ENCODE measurements around the gene HBB.

The HBB gene

GRCh38 chr11:5228124-5228523, 1.3 kb upstream of the HBB start:
- in situ Hi-C loops (cut with MboI; ENCODE audit: low sequenced_read_pairs): no loop called here

GRCh38 chr11:5227681-5228080, 810 bp upstream of the HBB start:
- in situ Hi-C loops (cut with MboI; ENCODE audit: low sequenced_read_pairs): no loop called here

- in situ Hi-C loops (cut with MboI; ENCODE audit: low sequenced_read_pairs): no loop called here
Measured at GRCh38 chr11:5225480-5225871, 1.4 kb downstream of the HBB start.

GRCh38 chr11:5224538-5225479, 2.1 kb downstream of the HBB start:
- in situ Hi-C loops (cut with MboI; ENCODE audit: low sequenced_read_pairs): no loop called here

GRCh38 chr11:5223686-5224085, 3.2 kb downstream of the HBB start:
- in situ Hi-C loops (cut with MboI; ENCODE audit: low sequenced_read_pairs): no loop called here

GRCh38 chr11:5223146-5223545, 3.7 kb downstream of the HBB start:
- in situ Hi-C loops (cut with MboI; ENCODE audit: low sequenced_read_pairs): no loop called here

GRCh38 chr11:5210376-5210885, 16.4 kb downstream of the HBB start:
- in situ Hi-C loops (cut with MboI; ENCODE audit: low sequenced_read_pairs): no loop called here

GRCh38 chr11:5204787-5205186, 22.1 kb downstream of the HBB start:
- in situ Hi-C loops (cut with MboI; ENCODE audit: low sequenced_read_pairs): no loop called here

GRCh38 chr11:5203366-5203765, 23.5 kb downstream of the HBB start:
- in situ Hi-C loops (cut with MboI; ENCODE audit: low sequenced_read_pairs): no loop called here

- in situ Hi-C loops (cut with MboI; ENCODE audit: low sequenced_read_pairs): no loop called here
Measured at GRCh38 chr11:5200582-5200981, 26.3 kb downstream of the HBB start, which contains the start of gene OR51V1. Gene OR51V1 (minus strand): TSS chr11:5200682. CDS start chr11:5200682, 0 bp downstream.

- in situ Hi-C loops (cut with MboI; ENCODE audit: low sequenced_read_pairs): no loop called here
Measured at GRCh38 chr11:5198285-5198684, 28.6 kb downstream of the HBB start.

- in situ Hi-C loops (cut with MboI; ENCODE audit: low sequenced_read_pairs): no loop called here
Measured at GRCh38 chr11:5197536-5197935, 29.3 kb downstream of the HBB start.

- in situ Hi-C loops (cut with MboI; ENCODE audit: low sequenced_read_pairs): no loop called here
Measured at GRCh38 chr11:5196731-5197130, 30.1 kb downstream of the HBB start.

- in situ Hi-C loops (cut with MboI; ENCODE audit: low sequenced_read_pairs): no loop called here
Measured at GRCh38 chr11:5196067-5196466, 30.8 kb downstream of the HBB start.

GRCh38 chr11:5192738-5193137, 34.1 kb downstream of the HBB start:
- in situ Hi-C loops (cut with MboI; ENCODE audit: low sequenced_read_pairs): no loop called here

GRCh38 chr11:5188201-5188600, 38.7 kb downstream of the HBB start:
- in situ Hi-C loops (cut with MboI; ENCODE audit: low sequenced_read_pairs): no loop called here

GRCh38 chr11:5178046-5178837, 48.6 kb downstream of the HBB start:
- in situ Hi-C loops (cut with MboI; ENCODE audit: low sequenced_read_pairs): no loop called here

Data from HL-60/S4 (cell line).